Mesenchymal stem cell (in vitro differentiated cells and primary cell): ENCODE measurements around the gene ZMPSTE24.

Experiments
- DNase-seq: peaks from one replicate; pipeline ENCODE4 v3.0.0-alpha.2; 2013
- H2AFZ ChIP-seq: one replicate; pipeline ENCODE4 v1.6.1; 2013; ENCODE audit warnings: low read depth, mild to moderate bottlenecking, control low read depth, inconsistent platforms, low read length, moderate library complexity
- H2AK5ac ChIP-seq: 2 replicates; pipeline ENCODE4 v1.6.1; 2013; ENCODE audit warnings: low read length, moderate library complexity, mild to moderate bottlenecking, inconsistent platforms; ENCODE audit not compliant: severe bottlenecking
- H2BK120ac ChIP-seq: one replicate; pipeline ENCODE4 v1.6.1; 2013; ENCODE audit warnings: low read depth, mild to moderate bottlenecking, inconsistent platforms, low read length, moderate library complexity
- H2BK12ac ChIP-seq, 2 experiments: one replicate each; pipeline ENCODE4 v1.6.1; 2013; ENCODE audit warnings: inconsistent platforms in 2 of 2, low read length in 2 of 2, mild to moderate bottlenecking in 2 of 2, moderate library complexity in 2 of 2, control low read depth in 1 of 2
- H2BK15ac ChIP-seq: one replicate; pipeline ENCODE4 v1.6.1; 2013; ENCODE audit warnings: mild to moderate bottlenecking, low read depth, inconsistent platforms; ENCODE audit not compliant: poor library complexity, severe bottlenecking
- H2BK5ac ChIP-seq: 2 replicates; pipeline ENCODE4 v1.6.1; 2013; ENCODE audit warnings: low read depth, mild to moderate bottlenecking, low read length, control low read depth, inconsistent platforms; ENCODE audit not compliant: poor library complexity, severe bottlenecking
- H3K14ac ChIP-seq, 2 experiments: one replicate each; pipeline ENCODE4 v1.6.1; 2013; ENCODE audit warnings: inconsistent platforms in 2 of 2, low read length in 2 of 2, control low read depth in 1 of 2, mild to moderate bottlenecking in 1 of 2, moderate library complexity in 1 of 2
- H3K18ac ChIP-seq, 2 experiments: one replicate each; pipeline ENCODE4 v1.6.1; 2013; ENCODE audit warnings: inconsistent platforms in 2 of 2, low read length in 2 of 2, control low read depth in 1 of 2, low read depth in 1 of 2, mild to moderate bottlenecking in 1 of 2
- H3K23ac ChIP-seq, 2 experiments: one replicate each; pipeline ENCODE4 v1.6.1; 2013; ENCODE audit warnings: inconsistent platforms in 2 of 2, low read length in 2 of 2, mild to moderate bottlenecking in 2 of 2, moderate library complexity in 2 of 2, control low read depth in 1 of 2
- H3K27ac ChIP-seq: 2 replicates; pipeline ENCODE4 v1.5.1; 2013; ENCODE audit warnings: mild to moderate bottlenecking, moderate library complexity, low read length, control low read depth, inconsistent platforms; ENCODE audit not compliant: poor library complexity, severe bottlenecking
- H3K27me3 ChIP-seq, 2 experiments: 2 replicates each; pipeline versions ENCODE4 v1.6.1 to v1.7.0; 2013; ENCODE audit warnings: low read length in 2 of 2, mild to moderate bottlenecking in 2 of 2, moderate library complexity in 2 of 2, control low read depth in 1 of 2, inconsistent platforms in 1 of 2; ENCODE audit not compliant: control insufficient read depth in 1 of 2, insufficient read depth in 1 of 2
- H3K36me3 ChIP-seq, 2 experiments: 2 replicates each; pipeline versions ENCODE4 v1.6.1 to v1.7.0; 2013; ENCODE audit warnings: low read length in 2 of 2, control low read depth in 1 of 2, inconsistent platforms in 1 of 2, low read depth in 1 of 2, mild to moderate bottlenecking in 1 of 2; ENCODE audit not compliant: insufficient read depth in 2 of 2, control insufficient read depth in 1 of 2
- H3K4ac ChIP-seq, 2 experiments: one replicate each; pipeline ENCODE4 v1.6.1; 2013; ENCODE audit warnings: inconsistent platforms in 2 of 2, low read length in 2 of 2, mild to moderate bottlenecking in 2 of 2, moderate library complexity in 2 of 2, control low read depth in 1 of 2, low read depth in 1 of 2
- H3K4me1 ChIP-seq: 2 replicates; pipeline ENCODE4 v1.6.1; 2013; ENCODE audit warnings: low read depth, low read length, control low read depth; ENCODE audit not compliant: control insufficient read depth, insufficient read depth
- H3K4me2 ChIP-seq: 2 replicates; pipeline ENCODE4 v1.6.1; 2013; ENCODE audit warnings: low read length, mild to moderate bottlenecking, inconsistent platforms; ENCODE audit not compliant: poor library complexity, severe bottlenecking
- H3K4me3 ChIP-seq, 2 experiments: 2 replicates each; pipeline versions ENCODE4 v1.5.1 to v1.7.0; 2013; ENCODE audit warnings: low read length in 2 of 2, mild to moderate bottlenecking in 2 of 2, control low read depth in 1 of 2, low read depth in 1 of 2; ENCODE audit not compliant: insufficient read depth in 1 of 2
- H3K79me1 ChIP-seq: replicated peaks from 2 replicates; pipeline ENCODE4 v1.6.1; 2013; ENCODE audit warnings: mild to moderate bottlenecking, control low read depth, low read length, inconsistent platforms; ENCODE audit not compliant: poor library complexity, severe bottlenecking
- H3K9ac ChIP-seq: 2 replicates; pipeline ENCODE4 v1.7.0; 2013; ENCODE audit warnings: mild to moderate bottlenecking, low read length, moderate library complexity
- H3K9me3 ChIP-seq: 2 replicates; pipeline ENCODE4 v1.7.0; 2013; ENCODE audit warnings: mild to moderate bottlenecking, low read length; ENCODE audit not compliant: control insufficient read depth
- H4K8ac ChIP-seq: one replicate; pipeline ENCODE4 v1.6.1; 2013; ENCODE audit warnings: inconsistent platforms, mild to moderate bottlenecking, low read length, moderate library complexity
- H4K91ac ChIP-seq: one replicate; pipeline ENCODE4 v1.6.1; 2013; ENCODE audit warnings: mild to moderate bottlenecking, low read length, inconsistent platforms
- WGBS: methylation state at CpG from one replicate; pipeline ENCODE4 v1.1.7; 2013; ENCODE audit warnings: mixed read lengths; 5-methylcytosine and 5-hydroxymethylcytosine counted together

ZMPSTE24 gene

GRCh38 chr1:40316595-40317393, 58.8 kb downstream of the ZMPSTE24 start, which contains the start of gene COL9A2:
Gene COL9A2 (minus strand): TSS chr1:40317286. CDS start chr1:40317197, 89 bp downstream.
- peak within 1 kb of the TSS; percentile 72 for H3K4me2 ChIP-seq
- no peak within 1 kb of the TSS for H2AK5ac ChIP-seq
- no peak within 1 kb of the TSS for H3K14ac ChIP-seq
- peak within 1 kb of the TSS; percentile 8 for H2BK120ac ChIP-seq
- H3K79me1 ChIP-seq, result no peaks in the 10 kb centered on the region
- H3K4ac ChIP-seq, result peak within 1 kb of the TSS; percentile 46 to 49
- H2BK15ac ChIP-seq, result peak within 1 kb of the TSS; percentile 82
- peak within 1 kb of the TSS; percentile 64 for H4K8ac ChIP-seq
- no peaks in the 10 kb centered on the region for H3K36me3 ChIP-seq
- peak within 1 kb of the TSS; percentile 29 to 54 for H3K18ac ChIP-seq
- H2BK5ac ChIP-seq, result no peak within 1 kb of the TSS
- H3K23ac ChIP-seq, result peak within 1 kb of the TSS in 1 of 2 experiments; percentile 28
- H4K91ac ChIP-seq, result no peak within 1 kb of the TSS
- peaks cover 34% of the 10 kb centered on the region for H3K4me1 ChIP-seq
- 3% methylated on average over 48 of the region's 84 CpGs for WGBS
- H3K4me3 ChIP-seq, result peak within 1 kb of the TSS; percentile 45 to 67
- no peak within 1 kb of the TSS for H3K9ac ChIP-seq
- peak; percentile 24 for DNase-seq
- H3K27ac ChIP-seq, result no peak within 1 kb of the TSS
- no peaks in the 10 kb centered on the region for H3K9me3 ChIP-seq
- peak within 1 kb of the TSS; percentile 70 for H2AFZ ChIP-seq
- peak within 1 kb of the TSS in 1 of 2 experiments; percentile 55 for H2BK12ac ChIP-seq
- H3K27me3 ChIP-seq, result peaks cover 27 to 37% of the 10 kb centered on the region in 2 experiments

DNA sequence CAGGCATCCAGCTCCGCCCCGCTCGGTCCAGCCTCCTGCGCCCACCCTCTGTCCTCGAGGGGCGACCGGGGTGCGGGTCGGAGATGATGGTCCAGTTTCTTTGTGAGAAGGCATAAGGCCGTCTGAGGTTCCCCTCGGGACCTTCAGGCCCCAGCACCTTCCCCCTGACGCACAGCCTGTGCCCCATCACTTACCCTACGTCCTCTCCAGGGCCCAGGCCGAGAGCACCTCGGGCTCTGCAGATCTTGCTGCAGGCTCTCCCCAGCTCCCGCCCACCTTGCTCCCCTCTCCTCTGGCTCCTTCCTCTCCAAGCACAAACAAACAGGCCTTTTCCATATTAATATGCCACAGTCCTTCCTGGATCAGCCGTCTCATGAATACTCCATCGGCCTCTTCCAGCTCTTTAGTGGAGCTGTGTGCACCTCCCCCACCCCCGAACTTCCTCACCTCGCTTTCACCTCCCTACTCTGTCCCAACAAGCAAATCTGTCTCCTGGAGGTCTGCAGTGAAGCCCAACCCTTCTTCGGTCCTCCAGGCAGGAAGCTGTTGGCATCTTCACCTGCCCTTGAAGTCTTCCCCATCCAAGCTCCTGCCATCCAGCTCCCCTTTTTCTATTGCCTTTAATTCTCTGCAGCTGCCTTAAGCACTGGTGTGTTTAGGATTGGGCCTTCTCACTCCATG, 59.5 kb downstream of the ZMPSTE24 start:
- Histone ChIP-seq H2BK12ac (no peak overlapping the region), H2BK120ac (no peak overlapping the region), H3K23ac (no peak overlapping the region), H2BK5ac (no peak overlapping the region), H3K9me3 (no peaks in the 10 kb centered on the region), H3K14ac (no peak overlapping the region), H3K36me3 (no peaks in the 10 kb centered on the region), H3K27ac (no peak overlapping the region), H3K18ac (no peak overlapping the region), H2BK15ac (no peak overlapping the region), H3K79me1 (no peaks in the 10 kb centered on the region), H4K8ac (no peak overlapping the region), H3K4me2 (no peak overlapping the region), H3K27me3 (peaks cover 27 to 37% of the 10 kb centered on the region in 2 experiments), H3K4me1 (peaks cover 34% of the 10 kb centered on the region), H3K4ac (no peak overlapping the region), H2AK5ac (no peak overlapping the region), H3K4me3 (no peak overlapping the region), H3K9ac (no peak overlapping the region), H2AFZ (no peak overlapping the region), H4K91ac (no peak overlapping the region)
- 33% methylated on average over 12 of the region's 21 CpGs for WGBS
- no peak for DNase-seq

GRCh38 chr1:40318476-40318875, 60.4 kb downstream of the ZMPSTE24 start:
- H3K4ac ChIP-seq, result no peak overlapping the region
- H3K36me3 ChIP-seq, result no peaks in the 10 kb centered on the region
- no peaks in the 10 kb centered on the region for H3K79me1 ChIP-seq
- no peak overlapping the region for H2BK5ac ChIP-seq
- no peak for DNase-seq
- H3K27ac ChIP-seq, result no peak overlapping the region
- H3K9ac ChIP-seq, result no peak overlapping the region
- no peak overlapping the region for H3K18ac ChIP-seq
- no peak overlapping the region for H4K8ac ChIP-seq
- H3K9me3 ChIP-seq, result no peaks in the 10 kb centered on the region
- no peak overlapping the region for H3K4me3 ChIP-seq
- no peak overlapping the region for H3K4me2 ChIP-seq
- no peak overlapping the region for H3K23ac ChIP-seq
- no peak overlapping the region for H2AK5ac ChIP-seq
- H4K91ac ChIP-seq, result no peak overlapping the region
- H2BK15ac ChIP-seq, result no peak overlapping the region
- H2AFZ ChIP-seq, result no peak overlapping the region
- peaks cover 33% of the 10 kb centered on the region for H3K4me1 ChIP-seq
- H2BK120ac ChIP-seq, result no peak overlapping the region
- H3K14ac ChIP-seq, result no peak overlapping the region
- H3K27me3 ChIP-seq, result peaks cover 27 to 37% of the 10 kb centered on the region in 2 experiments
- 91% methylated on average over 4 of the region's 4 CpGs for WGBS
- no peak overlapping the region for H2BK12ac ChIP-seq

GRCh38 chr1:40318970-40319621, 61.1 kb downstream of the ZMPSTE24 start:
- WGBS, result 90% methylated on average over 4 of the region's 4 CpGs
- no peak overlapping the region for H3K4me2 ChIP-seq
- H3K4ac ChIP-seq, result no peak overlapping the region
- H3K27ac ChIP-seq, result no peak overlapping the region
- H3K23ac ChIP-seq, result no peak overlapping the region
- no peak overlapping the region for H3K4me3 ChIP-seq
- no peaks in the 10 kb centered on the region for H3K36me3 ChIP-seq
- no peak overlapping the region for H2AK5ac ChIP-seq
- no peak overlapping the region for H3K18ac ChIP-seq
- no peaks in the 10 kb centered on the region for H3K79me1 ChIP-seq
- H2BK15ac ChIP-seq, result no peak overlapping the region
- no peak overlapping the region for H4K91ac ChIP-seq
- no peak overlapping the region for H2AFZ ChIP-seq
- H3K9ac ChIP-seq, result no peak overlapping the region
- no peak overlapping the region for H2BK5ac ChIP-seq
- H3K14ac ChIP-seq, result no peak overlapping the region
- no peak overlapping the region for H4K8ac ChIP-seq
- H2BK12ac ChIP-seq, result no peak overlapping the region
- H3K9me3 ChIP-seq, result no peaks in the 10 kb centered on the region
- DNase-seq, result no peak
- peaks cover 27 to 40% of the 10 kb centered on the region in 2 experiments for H3K27me3 ChIP-seq
- peaks cover 27% of the 10 kb centered on the region for H3K4me1 ChIP-seq
- H2BK120ac ChIP-seq, result no peak overlapping the region
